22Rv1 (cell line): Measurements from ENCODE around the gene LINS1.

ENCODE experiments used
- ZFX ChIP-seq: fragments of 450-650 bp; IDR thresholded peaks from 2 replicates; pipeline ENCODE4 v1.6.1; 2017; ENCODE audit warnings: antibody characterized with exemption, borderline replicate concordance
- TF ChIP-seq, protein P1 (sequence below): fragments of 450-650 bp; IDR thresholded peaks from 2 replicates; pipeline ENCODE4 v1.5.1; 2017; ENCODE audit warnings: mild to moderate bottlenecking

DNA sequence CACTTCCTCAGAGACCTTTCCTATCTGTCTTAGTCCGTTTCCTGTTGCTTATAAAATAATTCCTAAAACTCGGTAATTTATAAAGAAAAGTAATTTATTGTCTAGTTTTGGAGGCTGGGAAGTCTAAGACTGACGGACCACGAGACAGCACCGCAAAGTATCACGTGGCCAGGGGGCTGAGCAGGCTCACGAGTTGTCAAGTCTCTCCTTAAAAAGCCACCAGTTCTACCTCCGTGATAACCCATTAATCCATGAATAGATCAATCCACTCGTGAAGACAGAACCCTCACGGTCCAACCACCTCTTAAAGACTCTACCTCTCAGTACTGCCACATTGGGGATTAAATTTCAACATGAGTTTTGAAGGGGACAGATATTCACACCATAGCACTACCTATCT, 821 bp downstream of the LINS1 start:
- TF ChIP-seq, protein P1, sequence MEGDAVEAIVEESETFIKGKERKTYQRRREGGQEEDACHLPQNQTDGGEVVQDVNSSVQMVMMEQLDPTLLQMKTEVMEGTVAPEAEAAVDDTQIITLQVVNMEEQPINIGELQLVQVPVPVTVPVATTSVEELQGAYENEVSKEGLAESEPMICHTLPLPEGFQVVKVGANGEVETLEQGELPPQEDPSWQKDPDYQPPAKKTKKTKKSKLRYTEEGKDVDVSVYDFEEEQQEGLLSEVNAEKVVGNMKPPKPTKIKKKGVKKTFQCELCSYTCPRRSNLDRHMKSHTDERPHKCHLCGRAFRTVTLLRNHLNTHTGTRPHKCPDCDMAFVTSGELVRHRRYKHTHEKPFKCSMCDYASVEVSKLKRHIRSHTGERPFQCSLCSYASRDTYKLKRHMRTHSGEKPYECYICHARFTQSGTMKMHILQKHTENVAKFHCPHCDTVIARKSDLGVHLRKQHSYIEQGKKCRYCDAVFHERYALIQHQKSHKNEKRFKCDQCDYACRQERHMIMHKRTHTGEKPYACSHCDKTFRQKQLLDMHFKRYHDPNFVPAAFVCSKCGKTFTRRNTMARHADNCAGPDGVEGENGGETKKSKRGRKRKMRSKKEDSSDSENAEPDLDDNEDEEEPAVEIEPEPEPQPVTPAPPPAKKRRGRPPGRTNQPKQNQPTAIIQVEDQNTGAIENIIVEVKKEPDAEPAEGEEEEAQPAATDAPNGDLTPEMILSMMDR: no peak
- TF ChIP-seq ZFX: no peak
